HG03196 (cell line): ENCODE data around the gene IQSEC3.
"Not testable (repeated sequence)": the region's sequence is repeated elsewhere in the genome, so short reads cannot be mapped to it uniquely, and the experiment has no call there.

Experiments
- ATAC-seq: cut with Tn5 transposase; IDR thresholded peaks from one replicate; pipeline ENCODE4 v1.9.1; 2021; ENCODE audit not compliant: unreplicated experiment

The IQSEC3 gene

DNA sequence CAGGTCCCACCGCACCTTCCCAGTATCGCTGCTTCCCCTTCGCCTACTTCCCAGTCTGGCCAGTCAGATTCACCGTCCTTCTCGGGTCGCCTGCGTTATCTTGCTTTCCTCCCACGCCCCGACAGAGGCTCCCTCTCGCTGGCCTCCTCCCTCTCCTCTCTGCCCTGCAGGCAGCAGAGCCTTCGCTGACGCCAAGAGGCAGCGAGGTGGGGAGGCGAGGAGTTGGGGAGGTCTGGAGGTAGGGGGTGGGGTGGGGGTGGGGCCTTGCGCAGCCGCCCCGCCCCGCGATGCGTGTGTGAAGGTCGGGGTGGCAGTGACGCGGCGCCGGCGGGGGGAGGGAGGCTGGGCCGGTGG, at the start of gene IQSEC3:
TSS of gene IQSEC3 (plus strand) at position 340 of the 354 bp plus-strand sequence. CDS start 116 bp downstream, outside the sequence.
- not testable (repeated sequence) for ATAC-seq

DNA sequence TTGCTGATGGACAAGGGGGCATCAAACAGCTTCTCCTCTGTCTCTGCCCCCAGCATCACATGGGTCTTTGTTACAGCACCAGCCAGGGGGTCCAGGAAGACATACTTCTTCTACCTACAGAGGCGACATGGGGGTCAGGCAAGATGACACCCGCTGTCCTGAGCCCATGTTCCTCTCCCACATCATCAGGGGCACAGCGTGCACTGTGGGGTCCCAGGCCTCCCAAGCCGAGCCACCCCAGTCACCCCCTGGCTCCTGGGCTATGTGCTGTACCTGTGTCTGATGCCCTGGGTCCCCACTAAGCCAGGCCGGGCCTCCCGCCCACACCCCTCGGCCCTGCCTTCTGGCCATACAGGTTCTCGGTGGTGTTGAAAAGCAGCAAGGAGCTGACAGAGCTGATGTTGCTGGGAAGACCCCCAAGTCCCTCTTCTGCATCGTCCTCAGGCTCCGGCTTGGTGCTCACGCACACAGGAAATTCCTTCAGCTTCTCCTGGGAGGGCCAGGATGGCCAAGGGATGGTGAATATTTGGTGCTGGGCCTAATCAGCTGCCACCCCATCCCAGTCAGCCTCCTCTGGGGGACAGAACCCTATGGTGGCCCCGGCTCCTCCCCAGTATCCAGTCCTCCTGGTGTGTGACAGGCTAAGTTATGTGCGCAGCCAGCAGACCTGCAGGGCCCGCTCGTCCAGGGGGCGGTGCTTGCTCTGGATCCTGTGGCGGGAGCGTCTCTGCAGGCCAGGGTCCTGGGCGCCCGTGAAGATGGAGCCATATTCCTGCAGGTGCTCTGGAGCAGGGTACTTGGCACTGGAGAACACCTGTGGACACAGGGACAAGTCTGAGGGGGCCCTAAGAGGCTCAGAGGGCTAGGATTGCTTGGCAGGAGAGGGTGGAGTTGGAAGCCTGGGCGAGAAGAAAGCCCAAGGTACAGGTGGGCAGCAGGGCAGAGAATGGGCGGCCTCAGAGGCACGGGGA, 48.9 kb upstream of the IQSEC3 start:
- ATAC-seq = not testable (repeated sequence)

DNA sequence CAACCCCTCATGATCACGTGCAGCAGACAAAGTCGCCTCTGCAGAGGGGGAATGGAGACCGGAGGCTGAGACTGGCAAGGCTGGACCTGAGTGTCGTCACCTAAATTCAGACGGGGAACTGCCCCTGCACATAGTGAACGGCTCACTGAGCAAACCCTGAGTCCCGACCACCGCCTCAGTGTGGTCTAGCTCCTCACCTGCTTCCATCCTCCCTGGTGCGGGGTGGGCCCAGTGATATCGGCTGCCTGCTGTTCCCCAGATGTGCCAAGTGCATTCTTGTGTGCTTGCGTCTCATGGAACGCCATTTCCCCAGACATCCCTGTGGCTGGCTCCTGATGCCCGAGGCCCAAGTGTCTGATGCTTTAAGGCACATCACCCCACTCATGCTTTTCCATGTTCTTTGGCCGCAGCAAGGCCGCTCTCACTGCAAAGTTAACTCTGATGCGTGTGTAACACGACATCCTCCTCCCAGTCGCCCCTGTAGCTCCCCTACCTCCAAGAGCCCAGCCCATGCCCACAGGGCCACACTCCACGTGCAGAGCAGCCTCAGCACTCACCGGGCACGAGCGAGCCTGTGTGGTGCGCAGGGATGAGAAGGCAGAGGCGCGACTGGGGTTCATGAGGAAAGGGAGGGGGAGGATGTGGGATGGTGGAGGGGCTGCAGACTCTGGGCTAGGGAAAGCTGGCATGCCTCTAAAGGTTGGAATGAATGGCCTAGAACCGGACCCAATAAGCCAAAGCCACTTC, 47.6 kb upstream of the IQSEC3 start:
- not testable (repeated sequence) for ATAC-seq

DNA sequence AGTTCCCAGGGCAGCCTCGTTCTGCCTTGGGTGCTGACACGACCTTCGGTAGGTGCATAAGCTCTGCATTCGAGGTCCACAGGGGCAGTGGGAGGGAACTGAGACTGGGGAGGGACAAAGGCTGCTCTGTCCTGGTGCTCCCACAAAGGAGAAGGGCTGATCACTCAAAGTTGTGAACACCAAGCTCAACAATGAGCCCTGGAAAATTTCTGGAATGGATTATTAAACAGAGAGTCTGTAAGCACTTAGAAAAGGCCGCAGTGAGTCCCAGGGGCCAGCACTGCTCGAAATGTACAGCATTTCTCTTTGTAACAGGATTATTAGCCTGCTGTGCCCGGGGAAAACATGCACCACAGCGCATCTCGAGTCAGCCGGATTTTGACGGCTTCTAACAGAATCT, 46.7 kb upstream of the IQSEC3 start:
- ATAC-seq = not testable (repeated sequence)

DNA sequence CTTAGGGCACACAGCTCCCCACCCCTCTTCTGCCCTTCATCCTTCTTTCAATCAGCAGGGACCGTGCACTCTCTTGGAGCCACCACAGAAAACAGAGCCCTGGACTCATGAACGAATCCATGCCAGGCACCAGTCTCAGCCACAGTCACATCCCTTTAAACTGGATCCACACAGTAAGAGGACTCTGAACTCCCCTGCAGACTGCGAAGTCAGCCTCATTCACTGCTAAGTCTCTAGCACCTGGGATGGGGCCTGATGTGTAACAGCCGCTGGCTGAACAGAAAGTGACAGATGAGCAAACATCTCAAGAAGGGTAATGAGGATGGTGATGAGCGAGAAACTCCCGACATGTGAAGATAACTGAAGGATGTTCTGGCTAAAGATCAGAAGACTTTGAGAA, 45.8 kb upstream of the IQSEC3 start:
- ATAC-seq = peak; percentile 36

DNA sequence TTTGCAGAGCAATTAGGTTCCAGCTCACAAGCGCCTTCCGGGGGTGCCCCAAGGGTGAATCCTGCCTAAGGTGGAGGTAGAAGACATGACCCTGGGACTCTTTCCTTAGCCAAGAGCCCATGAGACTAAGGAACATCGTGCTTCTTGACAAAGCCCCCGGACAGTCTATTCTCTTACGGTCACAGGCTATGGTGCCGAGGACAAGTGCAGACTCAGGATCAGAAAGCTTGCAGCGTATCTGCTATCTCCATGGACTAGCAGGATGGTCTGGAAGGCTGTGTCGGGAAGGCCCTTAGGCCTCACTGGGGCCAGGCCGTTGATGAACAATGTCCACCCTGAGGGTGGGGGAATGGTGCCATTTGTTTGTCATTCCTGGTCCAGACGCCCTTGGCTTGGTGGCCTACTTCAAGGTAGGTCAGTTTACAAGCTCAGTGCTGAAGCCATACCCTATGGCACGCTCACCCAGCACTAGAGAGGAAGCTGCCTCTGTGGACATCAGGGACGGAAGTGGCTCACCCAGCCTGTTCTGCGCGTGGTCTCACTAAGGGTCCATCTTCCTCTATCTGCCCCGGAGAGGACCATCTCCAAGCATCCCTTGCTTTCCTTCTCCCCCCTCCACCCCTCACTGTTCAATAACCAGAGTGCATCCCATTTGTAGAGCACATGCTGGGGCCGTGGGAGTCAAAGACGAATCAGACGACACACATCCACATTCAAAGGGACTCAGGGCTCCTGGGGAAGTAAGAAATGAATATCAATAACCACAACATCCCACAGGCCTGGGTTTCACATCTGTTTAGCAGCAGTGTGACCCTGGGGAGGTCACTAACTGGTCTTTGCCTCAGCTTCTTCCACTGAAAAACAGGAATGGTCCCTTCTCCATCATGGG, 45.0 kb upstream of the IQSEC3 start:
- peak; percentile 45 for ATAC-seq

DNA sequence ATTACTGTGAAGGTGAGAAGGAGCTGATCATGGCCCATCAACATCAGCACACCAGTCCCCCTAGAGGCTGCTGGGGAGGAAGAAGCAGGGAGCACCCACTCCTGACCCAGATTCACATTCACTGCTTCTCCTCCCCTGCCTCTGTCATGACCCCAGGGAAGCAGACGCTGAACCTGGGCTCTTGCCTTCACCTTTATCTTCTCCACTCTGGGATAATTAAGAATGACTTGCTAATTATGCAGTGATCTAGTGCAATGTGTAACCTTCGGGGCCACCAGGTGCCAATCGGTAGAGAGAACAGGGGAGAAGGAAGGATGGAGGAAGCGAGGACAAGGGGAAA, 44.4 kb upstream of the IQSEC3 start:
- peak; percentile 33 for ATAC-seq

DNA sequence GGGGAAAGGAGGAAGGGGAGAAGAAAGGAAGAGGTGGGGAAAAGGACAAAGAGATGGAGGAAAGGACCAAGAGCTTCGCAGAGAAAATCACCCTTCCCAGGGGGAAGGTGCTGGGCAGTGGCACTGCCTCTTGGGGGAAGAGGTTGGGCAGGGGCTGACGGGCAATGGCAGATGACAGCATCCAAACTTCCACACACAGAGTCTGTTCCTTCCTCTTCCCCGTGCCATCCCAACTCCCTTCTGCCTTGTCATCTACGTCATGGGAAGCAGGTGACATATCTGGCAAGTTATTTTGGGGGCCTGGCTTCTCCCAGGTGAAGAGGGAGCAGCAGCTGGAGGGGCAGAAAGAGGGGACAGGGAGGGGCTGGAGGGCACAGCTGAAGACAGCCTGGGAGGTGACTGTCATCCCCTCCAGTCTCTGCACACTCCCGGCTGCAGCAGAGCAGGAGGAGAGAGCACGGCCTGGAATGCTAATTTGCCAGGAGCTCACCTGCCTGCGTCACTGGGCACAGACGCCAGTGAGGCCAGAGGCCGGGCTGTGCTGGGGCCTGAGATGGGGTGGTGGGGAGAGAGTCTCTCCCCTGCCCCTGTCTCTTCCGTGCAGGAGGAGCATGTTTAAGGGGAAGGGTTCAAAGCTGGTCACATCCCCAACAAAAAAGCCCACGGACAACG, 43.9 kb upstream of the IQSEC3 start:
- ATAC-seq = peak; percentile 19

DNA sequence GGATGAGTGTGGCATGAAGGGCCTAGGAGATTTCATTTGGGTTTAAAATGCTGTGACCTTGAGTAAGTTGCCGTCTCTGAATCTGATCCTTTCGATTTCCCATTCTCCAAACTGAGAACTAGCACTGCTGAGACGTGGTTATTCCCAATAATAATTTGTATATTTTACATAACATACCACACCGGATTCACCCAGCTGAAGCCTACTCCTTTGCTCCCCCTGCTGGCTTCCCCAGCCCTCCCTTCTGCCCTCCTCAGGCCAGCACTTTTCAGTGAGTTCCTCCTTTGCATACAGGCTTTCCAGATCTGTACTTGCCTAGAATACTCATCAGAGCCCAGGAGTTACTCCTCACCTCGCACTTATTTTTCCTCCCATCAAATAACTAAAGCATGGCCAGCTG, 38.7 kb upstream of the IQSEC3 start:
- ATAC-seq = not testable (repeated sequence)

DNA sequence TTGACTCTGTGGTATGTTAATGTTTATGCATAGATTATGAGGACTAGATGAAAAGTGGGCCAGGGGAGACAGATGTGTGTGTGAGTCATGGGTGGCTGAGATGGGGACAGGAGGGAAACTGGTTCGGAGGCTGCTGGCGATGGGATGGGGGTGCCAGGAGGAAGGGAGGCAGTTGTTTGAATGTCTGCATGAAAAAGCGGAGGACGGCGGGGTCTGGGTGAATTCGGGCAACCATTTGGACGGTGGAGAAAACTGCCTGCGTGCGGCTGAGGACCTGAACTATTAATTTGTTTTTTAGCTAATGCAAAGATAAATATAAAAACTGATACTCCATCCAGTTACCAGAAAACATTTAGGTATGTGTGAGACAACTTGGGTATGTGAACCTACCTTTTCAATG, 27.8 kb upstream of the IQSEC3 start:
- not testable (repeated sequence) for ATAC-seq

DNA sequence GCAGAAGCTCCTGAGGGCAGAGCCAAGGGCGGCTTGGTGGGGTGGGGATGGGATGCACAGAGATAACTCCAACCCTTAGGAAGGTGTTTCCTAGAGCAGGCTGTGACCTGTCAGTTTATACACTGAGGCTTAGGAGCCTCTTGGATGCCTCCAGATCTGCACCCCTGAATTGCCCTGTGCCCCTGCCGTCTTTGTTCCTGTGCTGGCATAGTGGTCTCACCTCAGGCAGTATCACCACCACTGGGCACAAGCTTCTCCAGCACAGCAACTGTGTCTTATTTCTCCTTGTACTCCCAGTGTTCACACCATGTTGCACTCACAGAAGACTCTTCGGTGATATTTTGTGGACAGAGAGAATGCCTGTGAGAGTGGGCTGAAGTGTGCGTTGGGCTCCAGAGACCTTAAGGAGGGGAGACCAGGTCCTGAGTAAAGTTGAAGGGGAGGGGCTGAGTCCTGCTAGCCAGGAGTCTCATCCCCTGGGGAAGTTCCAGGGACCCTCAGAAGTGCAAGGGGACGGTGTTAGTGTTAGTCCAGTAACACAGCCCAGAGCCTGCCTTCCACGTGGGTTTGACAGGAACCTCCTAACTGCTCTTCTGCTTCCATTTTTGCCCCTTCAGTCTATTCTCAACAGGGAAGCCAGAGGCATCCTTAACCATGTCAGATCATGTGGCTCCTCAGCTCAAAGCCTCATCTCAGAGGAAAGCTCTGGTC, 26.9 kb upstream of the IQSEC3 start:
- ATAC-seq = not testable (repeated sequence)

DNA sequence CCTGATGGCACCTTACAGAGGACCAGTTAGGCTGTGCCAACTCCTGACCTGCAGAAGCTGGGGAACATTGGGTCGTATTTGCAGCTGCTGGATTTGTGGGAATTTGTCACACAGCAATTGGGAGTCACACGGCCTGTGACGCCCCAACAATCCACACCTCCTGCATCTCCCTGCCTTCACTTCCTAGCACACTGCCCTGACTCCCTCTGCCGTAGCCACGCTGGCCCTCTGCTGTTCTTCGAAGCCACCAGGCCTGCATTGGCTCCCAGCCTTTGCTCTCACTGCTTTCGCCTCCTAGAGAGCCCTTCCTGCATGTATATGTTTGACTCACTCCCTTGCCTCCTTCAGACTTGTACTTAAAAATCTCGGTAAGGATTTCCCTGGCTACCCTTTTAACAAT, 22.2 kb upstream of the IQSEC3 start:
- not testable (repeated sequence) for ATAC-seq

DNA sequence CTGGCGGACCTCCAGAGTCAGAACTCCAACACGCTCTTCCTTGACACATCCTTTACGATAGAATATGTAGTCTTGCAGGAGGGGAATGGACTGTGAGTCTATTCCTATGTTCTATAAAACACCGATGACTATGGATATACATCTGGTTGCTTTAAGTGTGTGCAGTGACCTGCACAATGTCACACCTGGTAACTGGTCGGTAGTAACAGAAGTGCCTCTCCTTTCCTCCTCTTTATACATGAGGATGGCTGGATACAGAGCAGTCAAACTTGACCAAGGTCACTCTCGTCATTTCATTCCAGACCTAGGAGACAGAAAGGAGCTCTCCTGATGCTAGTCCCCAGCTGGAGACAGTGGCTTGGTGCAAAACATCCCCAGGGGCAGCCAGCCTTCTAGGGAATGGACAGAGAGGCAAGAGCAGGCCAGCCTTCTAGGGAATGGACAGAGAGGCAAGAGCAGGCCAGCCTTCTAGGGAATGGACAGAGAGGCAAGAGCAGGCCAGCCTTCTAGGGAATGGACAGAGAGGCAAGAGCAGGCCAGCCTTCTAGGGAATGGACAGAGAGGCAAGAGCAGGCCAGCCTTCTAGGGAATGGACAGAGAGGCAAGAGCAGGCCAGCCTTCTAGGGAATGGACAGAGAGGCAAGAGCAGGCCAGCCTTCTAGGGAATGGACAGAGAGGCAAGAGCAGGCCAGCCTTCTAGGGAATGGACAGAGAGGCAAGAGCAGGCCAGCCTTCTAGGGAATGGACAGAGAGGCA, 21.2 kb upstream of the IQSEC3 start:
- not testable (repeated sequence) for ATAC-seq

DNA sequence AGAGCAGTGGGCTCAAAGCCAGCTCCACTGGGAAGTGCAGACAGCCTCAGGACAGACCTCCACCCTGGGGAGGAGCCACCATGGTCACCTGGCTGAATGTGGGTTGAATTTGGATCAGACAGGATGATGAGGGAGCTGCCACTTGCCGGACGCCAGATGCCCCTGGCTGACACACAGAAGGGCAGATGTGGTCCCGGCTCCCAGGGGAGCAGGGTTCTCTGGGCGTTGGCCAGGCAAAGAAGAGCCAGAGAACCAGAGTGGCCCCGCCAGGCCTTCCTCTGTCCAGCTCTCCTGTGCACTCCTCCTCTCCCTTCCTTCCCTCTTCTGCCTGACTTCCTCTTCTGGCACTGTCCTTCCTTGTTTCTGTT, 20.6 kb upstream of the IQSEC3 start:
- ATAC-seq = not testable (repeated sequence)

DNA sequence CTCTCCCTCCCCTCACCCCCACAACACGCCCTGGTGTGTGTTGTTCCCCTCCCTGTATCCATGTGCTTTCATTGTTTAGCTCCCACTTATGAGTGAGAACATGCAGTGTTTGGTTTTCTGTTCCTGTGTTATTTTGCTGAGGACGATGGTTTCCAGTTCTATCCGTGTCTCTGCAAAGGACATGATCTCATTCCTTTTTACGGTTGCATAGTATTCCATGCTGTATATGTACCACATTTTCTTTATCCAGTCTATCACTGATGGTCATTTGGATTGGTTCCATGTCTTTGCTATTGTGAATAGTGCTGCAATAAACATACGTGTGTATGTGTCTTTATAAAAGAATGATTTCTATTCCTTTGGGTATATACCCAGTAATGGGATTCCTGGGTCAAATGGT, 20.0 kb upstream of the IQSEC3 start:
- not testable (repeated sequence) for ATAC-seq

DNA sequence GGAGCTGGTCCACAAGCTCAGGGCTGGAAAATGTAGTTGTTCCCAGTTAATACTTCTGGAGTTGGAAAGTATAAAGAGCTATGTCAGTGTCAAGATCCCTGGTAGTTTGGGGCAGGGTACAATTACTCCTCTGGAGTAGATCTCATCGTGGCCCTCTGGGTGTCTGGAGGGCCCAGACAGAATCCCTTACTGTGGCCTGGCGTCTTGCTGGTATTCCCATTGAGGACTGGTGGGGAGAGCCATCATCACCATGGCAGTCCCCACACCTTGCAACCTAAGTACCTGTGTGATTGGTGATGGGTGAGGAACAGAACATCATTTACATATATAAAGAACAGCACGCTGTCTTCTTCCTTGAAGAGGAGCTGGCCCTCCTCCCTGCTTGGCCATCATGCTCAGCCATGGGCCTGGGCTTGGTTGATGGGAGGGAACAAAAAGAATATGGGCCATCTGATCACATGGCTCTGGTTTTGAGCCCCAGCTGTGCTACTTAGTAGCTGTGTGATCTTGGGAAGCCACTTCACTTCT, 18.8 kb upstream of the IQSEC3 start:
- ATAC-seq = not testable (repeated sequence)

DNA sequence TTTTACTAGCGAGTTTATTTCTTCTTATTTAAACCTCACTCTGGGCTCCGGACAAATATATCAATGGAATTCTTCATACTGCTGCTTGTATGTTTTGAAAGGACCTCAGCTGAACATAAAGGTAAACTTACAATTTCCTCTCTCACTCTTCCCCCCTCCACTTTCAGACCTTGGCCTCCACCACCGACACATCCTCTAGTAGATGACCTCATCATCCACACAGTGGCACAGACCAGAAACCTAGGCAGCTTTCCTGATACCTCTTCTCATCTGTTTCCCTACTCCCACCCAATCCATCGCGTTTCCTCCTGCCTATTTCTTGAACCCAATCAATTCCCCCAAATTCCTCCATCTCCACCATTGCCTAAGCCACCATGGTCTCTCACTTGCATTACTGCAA, 17.4 kb upstream of the IQSEC3 start:
- ATAC-seq = not testable (repeated sequence)

DNA sequence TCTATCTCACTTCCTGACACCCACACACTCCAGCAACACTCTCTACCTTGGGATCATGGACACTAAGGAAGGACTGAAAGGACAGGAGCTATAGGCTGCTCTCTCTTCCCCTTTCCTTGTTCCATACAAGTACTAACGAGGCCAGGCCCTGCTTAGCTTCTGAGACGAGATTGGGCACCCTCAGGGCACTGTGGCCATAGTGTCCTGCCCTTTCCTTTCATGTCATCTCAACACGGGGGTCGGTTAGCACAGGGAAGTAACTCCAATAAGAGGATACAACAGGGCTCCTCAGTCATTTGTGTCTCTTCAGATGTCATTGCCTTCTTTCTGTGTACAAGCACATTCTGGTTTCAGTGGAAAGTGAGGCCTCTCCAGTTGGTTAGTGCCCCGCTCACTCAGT, 15.5 kb upstream of the IQSEC3 start:
- not testable (repeated sequence) for ATAC-seq

DNA sequence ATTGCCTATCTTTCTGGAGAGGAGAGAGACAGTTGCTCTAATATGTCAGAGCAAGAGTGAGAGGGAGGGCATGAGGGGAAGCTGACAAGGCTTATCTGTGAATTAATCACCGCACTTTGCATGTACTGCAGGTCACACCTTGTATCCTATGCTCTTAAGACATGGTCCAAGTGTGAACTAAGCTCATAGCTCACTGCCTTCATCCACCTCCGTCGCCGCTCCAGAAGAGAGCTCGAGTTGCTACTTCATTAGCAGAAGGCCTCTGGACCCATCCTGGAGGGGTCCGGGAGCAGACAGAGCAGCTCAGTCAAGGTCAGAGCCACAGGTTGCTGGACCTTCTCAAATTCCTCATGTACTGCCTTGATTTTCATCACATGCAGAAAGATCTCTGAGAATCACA, 14.6 kb upstream of the IQSEC3 start:
- ATAC-seq = not testable (repeated sequence)
